Memory B cell (primary cell): ENCODE data around the gene RNF34.

Experiments used
- ATAC-seq: fragments of 150-1000 bp; cut with Tn5 transposase; 2 replicates; pipeline ENCODE4 v1.10.0; 2021; ENCODE audit warnings: low read depth, mild to moderate bottlenecking, moderate library complexity
- DNase-seq, 2 donors: peaks; one replicate each; pipeline ENCODE4 v3.0.0; 2022; ENCODE audit warnings: low spot score in 2 of 2
- H3K27ac Mint-ChIP-seq: one replicate; pipeline ENCODE4 v1.8.0; 2022; ENCODE audit warnings: mild to moderate bottlenecking, moderate library complexity, mixed read lengths
- H3K27me3 Mint-ChIP-seq: one replicate; pipeline ENCODE4 v1.8.0; 2022; ENCODE audit warnings: mixed read lengths
- H3K36me3 Mint-ChIP-seq: one replicate; pipeline ENCODE4 v1.8.0; 2022; ENCODE audit warnings: mild to moderate bottlenecking, mixed read lengths
- H3K4me1 Mint-ChIP-seq: one replicate; pipeline ENCODE4 v1.8.0; 2022; ENCODE audit warnings: mixed read lengths
- H3K4me3 Mint-ChIP-seq: one replicate; pipeline ENCODE4 v1.8.0; 2022; ENCODE audit warnings: mild to moderate bottlenecking, moderate library complexity, mixed read lengths
- H3K9me3 Mint-ChIP-seq: one replicate; pipeline ENCODE4 v1.8.0; 2022; ENCODE audit warnings: mixed read lengths

The RNF34 gene

DNA sequence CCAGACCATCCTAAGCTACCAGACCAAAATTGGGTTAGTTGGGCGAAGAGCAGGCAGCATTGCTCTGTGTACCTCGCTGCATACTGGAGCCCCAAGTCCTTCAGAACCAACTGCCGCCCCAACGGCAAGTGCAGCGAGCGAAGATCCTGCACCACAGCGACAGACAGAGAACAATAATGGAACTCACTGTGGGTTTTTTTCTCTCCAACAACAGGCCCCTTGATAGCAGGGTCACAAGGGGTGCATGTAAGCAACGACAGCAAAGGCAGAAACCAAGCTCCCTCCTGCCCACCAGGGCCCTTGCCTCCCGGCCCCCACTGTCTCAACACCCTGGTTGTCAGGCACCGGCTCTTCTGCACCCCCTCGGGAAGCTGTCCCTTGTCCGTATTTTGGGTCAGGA is 39.0 kb downstream of the RNF34 start:
- peaks cover 37% of the 10 kb centered on the region for H3K36me3 Mint-ChIP-seq
- no peaks in the 10 kb centered on the region for H3K27me3 Mint-ChIP-seq
- DNase-seq, result no peak
- peaks cover 6% of the 10 kb centered on the region for H3K4me1 Mint-ChIP-seq
- H3K4me3 Mint-ChIP-seq, result no peak overlapping the region
- no peak overlapping the region for H3K27ac Mint-ChIP-seq
- no peak for ATAC-seq
- H3K9me3 Mint-ChIP-seq, result peaks cover 5% of the 10 kb centered on the region

- Mint-ChIP-seq H3K27me3 (no peaks in the 10 kb centered on the region), H3K27ac (no peak overlapping the region), H3K4me1 (peaks cover 6% of the 10 kb centered on the region), H3K9me3 (peaks cover 5% of the 10 kb centered on the region), H3K36me3 (peaks cover 36% of the 10 kb centered on the region), H3K4me3 (no peak overlapping the region)
- ATAC-seq (no peak), DNase-seq (no peak)
Measured at GRCh38 chr12:121439715-121440114, 39.8 kb downstream of the RNF34 start.

GRCh38 chr12:121440768-121441167 is 40.9 kb downstream of the RNF34 start:
- Mint-ChIP-seq H3K4me1 (peaks cover 6% of the 10 kb centered on the region), H3K4me3 (no peak overlapping the region), H3K27ac (no peak overlapping the region), H3K27me3 (no peaks in the 10 kb centered on the region), H3K9me3 (peaks cover 5% of the 10 kb centered on the region), H3K36me3 (peaks cover 30% of the 10 kb centered on the region)
- ATAC-seq, result no peak
- no peak for DNase-seq

- Mint-ChIP-seq H3K4me1 (peaks cover 6% of the 10 kb centered on the region), H3K36me3 (peaks cover 26% of the 10 kb centered on the region), H3K9me3 (peaks cover 2% of the 10 kb centered on the region), H3K27ac (no peak overlapping the region), H3K27me3 (no peaks in the 10 kb centered on the region), H3K4me3 (no peak overlapping the region)
- no peak for ATAC-seq
- DNase-seq, result no peak
Measured at GRCh38 chr12:121441555-121441954, 41.6 kb downstream of the RNF34 start.

DNA sequence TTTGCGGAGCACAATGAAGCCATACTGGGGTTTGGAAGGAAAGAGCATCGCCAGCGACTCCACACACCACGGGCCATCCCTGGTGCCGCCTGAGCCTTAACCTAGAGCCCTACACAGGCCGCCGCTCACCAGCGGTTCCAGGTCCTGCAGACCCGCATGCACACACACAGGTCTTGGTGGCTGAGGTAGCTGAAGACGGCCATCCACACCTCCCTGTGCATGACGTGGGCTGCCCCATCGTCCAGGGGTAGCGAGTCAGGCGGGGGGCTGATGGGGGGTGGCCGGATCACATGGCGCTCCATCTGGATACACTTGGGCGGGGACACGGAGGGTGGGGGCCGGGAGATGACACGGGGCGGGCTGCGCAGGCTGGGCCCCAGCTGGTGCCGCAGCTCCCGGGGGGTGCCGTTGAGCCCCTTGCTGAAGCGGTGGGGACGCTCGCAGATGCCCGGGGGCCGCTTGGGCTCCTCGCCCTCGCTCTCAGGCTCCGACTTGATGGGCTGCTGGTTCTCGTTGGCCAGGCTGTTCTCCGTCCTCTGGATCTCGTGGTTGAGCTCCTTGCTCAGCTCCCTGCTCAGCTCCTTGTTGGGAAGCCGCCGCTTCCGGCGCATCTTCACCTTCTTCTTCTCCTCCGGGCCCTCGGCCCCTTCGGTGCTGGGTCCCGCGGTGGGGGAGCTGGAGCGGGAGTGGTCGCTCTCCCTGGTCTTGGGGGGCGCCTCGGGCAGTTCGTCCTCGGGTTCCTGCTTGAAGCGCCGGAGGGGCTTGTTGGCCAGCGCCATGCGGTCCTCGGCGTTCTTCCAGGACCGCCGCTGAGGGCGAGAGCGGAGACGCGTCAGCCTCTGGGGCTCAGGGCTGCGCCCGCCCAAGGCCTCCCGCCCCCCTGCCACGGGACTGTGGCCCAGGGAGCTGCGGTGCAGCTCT is 42.4 kb downstream of the RNF34 start:
- peaks cover 4% of the 10 kb centered on the region for H3K4me1 Mint-ChIP-seq
- no peaks in the 10 kb centered on the region for H3K9me3 Mint-ChIP-seq
- no peak overlapping the region for H3K4me3 Mint-ChIP-seq
- ATAC-seq (no peak), DNase-seq (no peak)
- H3K27ac Mint-ChIP-seq, result no peak overlapping the region
- H3K36me3 Mint-ChIP-seq, result peaks cover 19% of the 10 kb centered on the region
- no peaks in the 10 kb centered on the region for H3K27me3 Mint-ChIP-seq

- H3K4me1 Mint-ChIP-seq, result peaks cover 4% of the 10 kb centered on the region
- ATAC-seq (peak; percentile 85), DNase-seq (peak; percentile 61 to 75)
- peaks cover 14% of the 10 kb centered on the region for H3K36me3 Mint-ChIP-seq
- H3K4me3 Mint-ChIP-seq, result no peak overlapping the region
- H3K27me3 Mint-ChIP-seq, result no peaks in the 10 kb centered on the region
- peak overlapping the region; percentile 62 for H3K27ac Mint-ChIP-seq
- H3K9me3 Mint-ChIP-seq, result no peaks in the 10 kb centered on the region
Measured at GRCh38 chr12:121443193-121443870, 43.4 kb downstream of the RNF34 start.

- H3K27ac Mint-ChIP-seq, result no peak overlapping the region
- H3K9me3 Mint-ChIP-seq, result no peaks in the 10 kb centered on the region
- H3K4me1 Mint-ChIP-seq, result peaks cover 13% of the 10 kb centered on the region
- H3K4me3 Mint-ChIP-seq, result no peak overlapping the region
- H3K36me3 Mint-ChIP-seq, result peaks cover 20% of the 10 kb centered on the region
- ATAC-seq (no peak), DNase-seq (no peak)
- H3K27me3 Mint-ChIP-seq, result no peaks in the 10 kb centered on the region
Measured at GRCh38 chr12:121443911-121444841, 44.3 kb downstream of the RNF34 start.

DNA sequence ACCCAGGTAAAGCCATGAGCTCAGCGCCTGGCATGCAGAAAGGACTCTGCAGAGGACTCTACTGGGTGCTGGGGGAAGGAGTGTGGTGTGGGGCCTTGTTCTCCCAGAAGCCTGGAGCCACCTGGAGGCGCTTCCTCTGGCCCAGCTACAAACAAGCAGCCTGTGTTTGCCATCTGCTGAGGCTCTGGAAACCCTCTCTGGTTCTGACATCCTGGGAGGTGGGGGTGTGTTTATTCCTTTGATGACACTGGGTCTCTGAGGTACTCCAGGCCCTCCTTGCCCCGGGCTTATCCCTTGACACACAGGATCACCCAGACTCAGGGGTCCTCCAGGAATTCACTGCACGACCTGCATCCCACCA is 44.9 kb downstream of the RNF34 start:
- peaks cover 21% of the 10 kb centered on the region for H3K36me3 Mint-ChIP-seq

DNA sequence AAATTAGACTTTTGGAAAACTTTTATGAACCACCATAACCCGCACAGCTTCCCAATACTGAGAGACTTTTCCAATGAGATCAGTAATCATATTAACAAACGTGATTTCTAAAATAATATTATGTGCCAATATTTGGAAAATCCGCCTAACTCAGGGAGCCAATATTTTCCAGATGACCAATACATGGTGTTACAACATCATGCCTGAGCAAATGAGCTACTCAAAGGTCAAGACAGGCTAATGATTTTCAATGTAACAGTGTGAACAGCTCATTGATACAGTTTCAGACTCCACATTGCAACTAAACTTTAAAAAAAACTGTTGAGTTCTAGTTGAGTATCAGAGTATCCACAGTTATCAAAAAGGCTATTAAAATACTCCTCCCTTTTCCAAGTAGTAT is 46.8 kb downstream of the RNF34 start:
- Mint-ChIP-seq H3K4me1 (peaks cover 22% of the 10 kb centered on the region), H3K27ac (no peak overlapping the region), H3K4me3 (no peak overlapping the region), H3K27me3 (no peaks in the 10 kb centered on the region), H3K9me3 (no peaks in the 10 kb centered on the region), H3K36me3 (peaks cover 21% of the 10 kb centered on the region)
- no peak for DNase-seq
- no peak for ATAC-seq

More for the DNA sequence above, 44.9 kb downstream of the RNF34 start:
- no peak for DNase-seq
- peaks cover 18% of the 10 kb centered on the region for H3K4me1 Mint-ChIP-seq
- H3K27ac Mint-ChIP-seq, result peak overlapping the region; percentile 82
- no peaks in the 10 kb centered on the region for H3K9me3 Mint-ChIP-seq
- no peak for ATAC-seq
- H3K27me3 Mint-ChIP-seq, result no peaks in the 10 kb centered on the region
- no peak overlapping the region for H3K4me3 Mint-ChIP-seq

DNA sequence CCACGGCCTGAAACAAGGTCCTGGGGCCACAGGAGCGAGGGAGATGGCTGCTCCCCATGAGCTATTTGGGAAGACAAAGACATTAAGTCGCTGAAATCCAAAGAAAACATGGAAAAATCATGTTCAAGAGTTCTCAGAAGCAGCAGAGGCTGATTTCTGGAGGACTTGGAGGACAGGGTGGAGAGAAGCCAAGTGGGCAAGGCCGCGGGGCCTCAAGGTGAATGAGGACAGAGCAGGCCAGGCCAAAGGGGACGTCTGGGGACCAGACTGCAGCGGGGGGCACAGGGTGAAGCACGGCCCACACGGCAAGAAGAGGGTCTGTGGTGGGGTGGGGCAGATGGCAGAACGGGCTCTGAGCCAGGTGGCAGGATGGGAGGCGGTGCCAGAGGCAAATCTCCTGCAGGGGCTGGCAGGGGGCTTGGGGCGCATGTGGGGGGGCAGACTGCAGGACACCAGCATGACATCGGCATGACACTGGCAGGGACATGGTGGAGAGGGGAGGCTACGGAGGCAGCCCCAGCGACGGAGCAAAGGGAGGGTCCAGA is 48.9 kb downstream of the RNF34 start:
- ATAC-seq (no peak), DNase-seq (no peak)
- Mint-ChIP-seq H3K27me3 (no peaks in the 10 kb centered on the region), H3K4me1 (peaks cover 26% of the 10 kb centered on the region), H3K27ac (peak overlapping the region; percentile 69), H3K9me3 (no peaks in the 10 kb centered on the region), H3K36me3 (peaks cover 20% of the 10 kb centered on the region), H3K4me3 (peak overlapping the region; percentile 35)

DNA sequence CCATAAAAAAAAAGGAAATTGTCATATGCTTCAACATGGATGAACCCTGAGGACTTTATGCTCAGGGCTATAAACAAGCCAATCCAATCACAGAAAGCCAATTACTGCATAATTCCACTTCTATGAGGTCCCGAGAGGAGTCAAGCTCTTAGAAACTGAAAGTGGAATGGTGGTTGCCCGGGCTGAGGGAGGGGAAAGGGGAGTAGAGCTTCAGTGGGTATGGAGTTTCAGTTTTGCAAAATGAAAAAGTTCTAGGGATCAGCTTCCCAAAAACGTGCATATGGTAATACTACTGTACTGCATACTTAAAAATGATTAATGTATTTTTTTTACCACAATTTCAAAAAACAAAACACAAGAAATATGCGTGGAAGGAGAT is 52.0 kb downstream of the RNF34 start:
- ATAC-seq (peak; percentile 51), DNase-seq (no peak)
- Mint-ChIP-seq H3K9me3 (no peaks in the 10 kb centered on the region), H3K27ac (peak overlapping the region; percentile 82), H3K4me3 (peak overlapping the region; percentile 4), H3K27me3 (no peaks in the 10 kb centered on the region), H3K4me1 (peaks cover 46% of the 10 kb centered on the region), H3K36me3 (peaks cover 18% of the 10 kb centered on the region)

- Mint-ChIP-seq H3K27ac (peak overlapping the region; percentile 82), H3K4me1 (peaks cover 51% of the 10 kb centered on the region), H3K36me3 (peaks cover 20% of the 10 kb centered on the region), H3K4me3 (peak overlapping the region; percentile 4), H3K9me3 (no peaks in the 10 kb centered on the region), H3K27me3 (no peaks in the 10 kb centered on the region)
- ATAC-seq (peak; percentile 13), DNase-seq (no peak)
Measured at GRCh38 chr12:121452340-121452984, 52.5 kb downstream of the RNF34 start.

DNA sequence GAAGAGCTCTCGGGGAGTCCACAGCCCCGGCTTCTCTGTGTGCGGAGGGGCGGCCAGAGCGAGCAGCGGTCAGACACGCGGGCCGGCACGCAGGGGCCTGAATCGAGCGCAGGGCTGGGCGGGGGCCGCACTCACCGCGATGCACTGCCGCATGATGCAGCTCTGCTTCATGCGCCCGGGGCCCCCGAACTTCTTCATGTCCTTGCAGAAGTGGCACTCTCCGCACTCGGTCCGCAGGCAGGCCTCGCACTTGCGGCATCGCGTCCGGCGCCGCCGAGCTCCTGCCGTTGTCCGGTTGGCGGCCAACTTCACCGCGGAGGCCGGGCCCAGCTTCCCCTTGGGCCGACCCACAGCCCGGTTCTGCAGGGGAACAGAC is 53.1 kb downstream of the RNF34 start:
- H3K36me3 Mint-ChIP-seq, result peaks cover 22% of the 10 kb centered on the region
- no peak overlapping the region for H3K27ac Mint-ChIP-seq
- H3K4me3 Mint-ChIP-seq, result no peak overlapping the region
- ATAC-seq, result no peak
- no peaks in the 10 kb centered on the region for H3K9me3 Mint-ChIP-seq
- DNase-seq, result no peak
- peaks cover 54% of the 10 kb centered on the region for H3K4me1 Mint-ChIP-seq
- H3K27me3 Mint-ChIP-seq, result no peaks in the 10 kb centered on the region
